ENCODE results near the gene SPNS3.

The SPNS3 gene, protein sequence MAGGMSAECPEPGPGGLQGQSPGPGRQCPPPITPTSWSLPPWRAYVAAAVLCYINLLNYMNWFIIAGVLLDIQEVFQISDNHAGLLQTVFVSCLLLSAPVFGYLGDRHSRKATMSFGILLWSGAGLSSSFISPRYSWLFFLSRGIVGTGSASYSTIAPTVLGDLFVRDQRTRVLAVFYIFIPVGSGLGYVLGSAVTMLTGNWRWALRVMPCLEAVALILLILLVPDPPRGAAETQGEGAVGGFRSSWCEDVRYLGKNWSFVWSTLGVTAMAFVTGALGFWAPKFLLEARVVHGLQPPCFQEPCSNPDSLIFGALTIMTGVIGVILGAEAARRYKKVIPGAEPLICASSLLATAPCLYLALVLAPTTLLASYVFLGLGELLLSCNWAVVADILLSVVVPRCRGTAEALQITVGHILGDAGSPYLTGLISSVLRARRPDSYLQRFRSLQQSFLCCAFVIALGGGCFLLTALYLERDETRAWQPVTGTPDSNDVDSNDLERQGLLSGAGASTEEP

DNA sequence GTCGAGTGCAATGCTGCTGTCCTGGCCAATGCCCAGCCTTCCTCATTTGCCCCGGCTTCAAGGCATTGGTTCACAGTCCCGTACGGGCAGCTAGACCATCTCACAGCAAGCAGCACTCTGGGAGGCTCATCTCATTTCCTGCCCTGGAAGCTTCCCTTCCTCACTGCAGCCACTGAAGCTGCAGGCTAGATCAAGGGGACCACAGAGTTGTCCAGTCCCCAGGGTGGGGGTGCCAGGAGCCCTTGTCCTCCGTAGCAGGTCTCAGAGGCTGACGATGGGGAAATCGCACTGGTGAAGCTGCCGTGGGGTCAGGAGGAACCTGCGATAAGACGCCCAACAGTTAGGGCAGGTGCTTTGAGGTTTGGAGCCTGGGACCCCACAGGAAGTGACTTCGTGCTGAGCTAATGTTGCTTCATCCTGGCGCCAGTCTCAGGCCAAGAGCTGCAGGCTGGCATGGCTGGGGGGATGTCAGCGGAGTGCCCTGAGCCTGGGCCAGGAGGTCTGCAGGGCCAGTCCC is at the start of gene SPNS3:
SPNS3 (plus strand) TSS at position 426 of the 517 bp plus-strand sequence; CDS start at position 454, 28 bp downstream.
- peak; percentile 24 to 44 for DNase-seq

DNA sequence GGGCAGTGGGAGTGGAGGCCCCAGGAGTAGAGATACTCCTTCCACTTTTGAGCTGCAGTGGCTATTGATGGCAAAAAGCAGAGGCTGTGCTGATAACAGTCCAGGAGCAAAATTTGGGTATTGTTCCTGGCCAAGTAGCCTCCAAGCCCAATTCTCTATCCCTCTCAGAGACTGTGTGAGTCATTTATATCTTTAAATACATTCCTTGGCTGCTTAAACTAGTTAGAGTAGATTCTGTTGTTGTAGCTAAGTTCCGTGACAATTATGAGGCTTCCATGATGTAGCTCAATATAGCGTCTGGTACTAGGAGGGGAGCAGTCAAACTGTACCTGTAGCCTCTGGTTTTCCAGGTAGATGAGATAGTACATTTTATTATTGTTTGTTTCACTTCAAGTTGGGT is 47.3 kb upstream of the SPNS3 start:
- DNase-seq, result no peak

DNA sequence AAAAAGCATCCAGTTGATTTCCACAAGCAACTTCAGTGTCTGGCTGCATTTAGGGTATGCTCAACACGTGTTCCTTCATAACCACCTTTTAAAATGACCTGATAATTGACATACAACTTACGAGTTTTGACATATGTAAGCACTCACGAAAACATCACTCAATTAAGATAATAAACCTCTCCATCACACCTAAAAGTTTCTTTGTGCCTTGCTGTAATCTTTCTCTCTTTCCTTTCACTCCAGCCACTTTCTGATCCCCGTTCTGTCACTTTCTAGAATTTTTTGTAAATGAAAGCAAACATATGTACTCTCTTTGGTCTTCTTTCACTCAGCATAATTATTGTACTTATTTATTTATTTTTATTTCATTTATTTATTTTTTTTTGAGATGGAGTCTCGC is 46.6 kb upstream of the SPNS3 start:
- no peak for DNase-seq

DNA sequence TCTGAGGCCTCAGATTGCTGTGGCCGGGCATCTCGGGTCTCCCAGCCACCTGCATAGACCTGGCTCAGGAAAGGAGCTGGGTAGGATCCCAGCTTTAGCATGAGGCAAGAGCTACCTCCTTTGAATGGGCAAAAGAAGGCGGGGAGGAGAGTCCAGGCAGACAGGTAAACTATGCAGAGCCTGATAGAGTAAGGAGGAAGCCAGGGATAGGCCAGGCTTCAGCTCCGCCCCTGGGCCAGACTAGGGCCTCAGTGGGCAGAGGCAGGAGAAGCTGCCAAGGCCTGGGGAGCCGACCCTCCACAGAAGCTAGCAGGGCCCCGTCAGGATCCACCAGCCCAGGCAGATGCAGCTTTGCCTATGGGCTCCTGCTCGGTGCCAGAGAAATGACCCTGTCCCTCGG is 44.7 kb upstream of the SPNS3 start:
- no peak for DNase-seq

- no peak for DNase-seq
Measured at GRCh38 chr17:4393806-4394205, 39.9 kb upstream of the SPNS3 start.

DNA sequence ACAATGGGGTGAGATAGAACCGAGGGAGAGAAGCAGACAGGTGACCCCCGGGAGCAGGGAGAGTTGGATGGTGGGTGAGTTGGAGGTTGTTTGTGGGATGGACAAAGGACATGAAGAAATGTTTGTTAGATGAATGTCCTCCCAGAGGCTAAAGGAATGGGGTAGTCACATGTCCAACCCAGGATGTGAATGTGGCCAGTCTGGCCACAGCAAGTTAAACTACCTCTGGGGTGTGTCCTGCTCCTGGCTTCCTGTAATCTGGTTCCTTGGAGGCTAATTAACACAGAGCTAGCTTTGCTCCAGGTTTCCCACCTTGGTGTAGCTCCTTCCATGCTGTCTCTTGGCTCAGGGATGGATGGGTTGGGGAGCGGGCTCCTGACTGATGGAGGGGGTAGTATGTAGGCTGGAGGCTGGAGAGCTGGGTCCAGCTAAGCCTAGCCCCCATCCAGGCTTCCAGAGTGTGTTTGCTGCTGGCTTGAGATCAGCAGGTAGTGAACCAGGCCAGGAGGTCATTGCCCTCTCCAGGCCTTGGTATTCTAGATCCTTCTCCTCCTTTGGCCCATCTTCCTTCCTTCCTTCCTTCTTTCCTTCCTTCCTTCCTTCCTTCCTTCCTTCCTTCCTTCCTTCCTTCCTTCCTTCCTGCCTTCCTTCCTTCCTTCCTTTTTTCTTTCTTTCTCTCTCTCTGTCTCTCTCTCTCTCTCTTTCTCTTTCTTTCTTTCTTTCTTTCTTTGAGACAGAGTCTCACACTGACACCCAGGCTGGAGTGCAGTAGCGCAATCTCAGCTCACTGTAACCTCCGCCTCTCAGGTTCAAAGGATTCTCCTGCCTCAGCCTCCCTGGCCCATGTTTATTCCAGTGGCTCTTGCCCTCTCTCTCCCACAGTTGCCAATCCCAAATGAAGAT is 39.3 kb upstream of the SPNS3 start:
- no peak for DNase-seq

DNA sequence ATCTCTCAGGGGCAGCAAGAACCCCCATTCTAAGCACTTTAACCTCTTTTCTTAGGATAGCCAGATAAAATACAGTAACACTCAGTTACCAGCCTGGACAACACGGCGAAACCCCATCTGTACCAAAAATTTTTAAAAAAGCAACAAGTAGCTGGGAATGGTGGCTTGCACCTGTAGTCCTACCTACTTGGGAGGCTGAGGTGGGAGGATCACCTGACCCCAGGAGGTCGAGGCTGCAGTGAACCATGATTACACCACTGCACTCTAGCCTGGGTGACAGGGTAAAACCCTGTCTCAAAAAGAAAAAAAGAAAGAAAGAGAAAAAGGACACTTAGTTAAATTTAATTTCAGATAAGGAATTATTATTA is 38.6 kb upstream of the SPNS3 start:
- DNase-seq, result no peak

- no peak for DNase-seq
Measured at GRCh38 chr17:4397840-4398239, 35.9 kb upstream of the SPNS3 start.

DNA sequence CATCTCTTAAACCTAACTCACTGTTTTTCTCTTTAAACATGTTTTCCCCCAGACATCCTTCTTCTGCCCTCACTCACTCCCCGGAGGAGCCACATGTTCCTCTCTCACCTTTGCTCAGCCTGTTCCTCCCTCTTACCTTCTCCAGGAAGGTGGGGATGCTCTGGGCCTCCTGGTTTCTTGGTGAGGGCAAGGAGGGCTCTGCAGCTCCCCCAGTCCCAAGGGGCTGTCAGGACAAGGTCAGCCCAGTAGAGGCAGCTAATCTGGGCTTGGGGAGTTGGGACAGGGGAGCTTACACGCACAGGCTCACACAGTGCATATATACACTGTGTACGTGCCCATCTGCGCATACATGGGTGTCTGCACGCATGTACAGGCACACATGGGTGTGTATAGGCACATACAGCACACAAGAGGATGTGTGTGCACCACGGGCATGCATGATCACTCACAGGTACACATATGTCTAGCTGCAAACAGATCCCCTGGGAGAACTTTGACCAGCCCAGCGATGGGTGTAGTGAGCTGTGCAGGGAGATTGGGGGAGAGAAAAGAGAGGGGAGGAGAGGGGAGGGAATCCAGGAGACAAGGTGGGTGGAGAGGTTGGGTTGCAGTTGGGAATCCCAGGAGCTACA is 28.6 kb upstream of the SPNS3 start:
- no peak for DNase-seq

- DNase-seq, result no peak
Measured at GRCh38 chr17:4405699-4406098, 28.0 kb upstream of the SPNS3 start.

DNA sequence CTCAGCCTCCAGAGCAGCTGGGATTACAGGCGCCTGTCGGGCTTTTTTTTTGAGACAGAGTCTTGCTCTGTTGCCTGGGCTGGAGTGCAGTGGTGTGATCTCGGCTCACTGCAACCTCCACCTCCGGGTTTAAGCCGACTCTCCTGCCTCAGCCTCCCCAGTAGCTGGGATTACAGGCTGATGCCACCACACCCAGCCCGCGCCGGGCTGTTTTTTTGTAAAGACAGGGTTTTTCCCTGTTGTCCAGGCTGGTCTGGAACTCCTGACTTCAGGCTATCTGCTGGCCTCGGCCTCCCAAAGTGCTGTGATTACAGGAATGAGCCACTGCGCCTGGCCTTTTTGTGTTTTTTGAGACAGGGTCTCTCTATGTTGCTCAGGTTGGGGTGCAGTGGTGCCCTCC is 27.4 kb upstream of the SPNS3 start:
- DNase-seq, result no peak

- no peak for DNase-seq
Measured at GRCh38 chr17:4407216-4407615, 26.5 kb upstream of the SPNS3 start.

DNA sequence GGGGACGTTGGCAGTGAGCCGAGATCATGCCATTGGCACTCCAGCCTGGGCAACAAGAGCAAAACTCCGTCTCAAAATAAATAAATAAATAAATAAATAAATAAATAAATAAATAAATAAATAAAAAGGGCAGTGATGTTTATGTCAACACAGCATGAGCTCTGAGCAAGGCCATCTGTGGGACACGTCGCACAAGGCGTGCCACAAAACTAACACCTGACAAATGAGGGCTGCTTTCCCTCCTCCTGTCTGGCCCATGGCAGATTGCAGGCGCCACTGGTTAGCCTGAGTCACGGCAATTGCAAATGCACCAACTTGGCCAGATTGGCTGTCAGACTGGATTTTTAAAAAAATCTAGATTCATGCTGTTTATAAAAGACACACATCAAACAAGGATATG is 25.9 kb upstream of the SPNS3 start:
- no peak for DNase-seq

DNA sequence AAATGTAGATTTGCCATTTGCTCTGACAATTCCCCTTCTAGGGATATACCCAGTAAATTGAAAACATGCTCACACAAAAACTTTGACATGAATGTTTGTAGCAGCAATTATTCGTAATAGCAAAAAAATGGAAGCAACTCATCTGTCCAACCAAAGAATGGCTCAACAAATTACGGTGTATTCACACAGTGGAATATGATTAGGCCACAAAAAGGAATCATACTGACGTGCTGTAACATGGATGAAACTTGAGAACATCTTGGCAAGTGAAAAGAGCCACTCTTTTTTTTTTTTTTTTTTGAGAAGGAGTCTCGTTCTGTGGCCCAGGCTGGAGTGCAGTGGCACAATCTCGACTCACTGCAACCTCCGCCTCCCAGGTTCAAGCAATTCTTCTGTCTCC is 24.1 kb upstream of the SPNS3 start:
- DNase-seq, result no peak

DNA sequence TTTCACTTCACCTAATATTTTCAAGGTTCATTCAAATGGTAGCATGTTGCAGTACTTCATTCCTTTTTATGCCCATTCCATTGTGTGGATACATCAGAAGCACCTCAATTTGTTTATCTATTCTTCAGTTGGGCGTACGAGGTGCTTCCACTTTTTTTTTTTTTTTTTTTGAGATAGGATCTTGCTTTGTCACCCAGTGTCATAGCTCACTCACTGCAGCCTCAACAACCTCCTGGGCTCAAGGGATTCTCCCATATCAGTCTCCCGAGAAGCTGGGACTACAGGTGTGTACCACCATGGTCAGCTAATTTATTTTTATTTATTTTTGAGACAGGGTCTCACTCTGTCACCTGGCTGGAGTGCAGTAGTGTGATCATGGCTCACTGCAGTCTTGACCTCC is 22.5 kb upstream of the SPNS3 start:
- no peak for DNase-seq

DNA sequence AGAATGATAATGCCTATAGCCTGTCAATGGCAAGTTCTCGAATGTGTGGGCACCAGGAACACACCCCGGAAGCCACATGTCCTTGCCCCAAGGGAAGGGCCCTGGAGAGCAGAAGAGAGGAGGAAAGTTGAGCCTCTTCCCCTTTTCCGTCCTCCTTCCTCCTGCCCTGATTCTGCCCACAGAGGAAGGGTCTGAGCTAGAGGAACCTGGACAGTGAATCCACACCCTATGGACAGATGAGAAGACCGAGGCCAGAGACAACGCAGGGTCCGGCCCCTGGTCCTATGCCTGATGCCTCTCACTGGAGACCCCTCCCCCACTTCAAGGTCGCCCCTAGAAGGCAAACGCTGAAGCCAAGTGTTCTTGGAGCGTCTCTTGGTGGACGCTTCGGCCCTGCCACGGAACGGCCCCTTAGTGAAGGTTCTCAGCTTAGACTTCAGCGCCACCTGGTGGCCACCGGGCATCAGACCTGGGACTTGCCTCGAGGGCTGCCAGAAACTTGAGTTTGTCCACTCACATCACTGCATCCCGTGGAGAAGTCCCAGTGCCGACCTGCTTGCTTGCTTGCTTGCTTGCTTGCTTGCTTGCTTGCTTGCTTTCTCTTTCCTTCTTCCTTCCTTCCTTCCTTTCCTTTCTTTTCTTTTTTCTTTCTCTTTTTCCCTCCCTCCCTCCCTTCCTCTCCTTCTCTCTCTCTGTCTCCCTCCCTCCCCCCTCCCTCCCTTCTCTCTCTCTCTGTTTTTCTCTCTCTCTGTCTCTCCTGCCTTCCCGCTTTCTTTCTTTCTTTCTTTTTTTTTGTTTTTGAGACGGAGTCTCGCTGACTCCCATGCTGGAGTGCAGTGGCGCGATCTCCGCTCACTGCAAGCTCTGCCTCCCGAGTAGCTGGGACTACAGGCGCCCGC is 20.6 kb upstream of the SPNS3 start:
- DNase-seq, result peak; percentile 81 to 86

DNA sequence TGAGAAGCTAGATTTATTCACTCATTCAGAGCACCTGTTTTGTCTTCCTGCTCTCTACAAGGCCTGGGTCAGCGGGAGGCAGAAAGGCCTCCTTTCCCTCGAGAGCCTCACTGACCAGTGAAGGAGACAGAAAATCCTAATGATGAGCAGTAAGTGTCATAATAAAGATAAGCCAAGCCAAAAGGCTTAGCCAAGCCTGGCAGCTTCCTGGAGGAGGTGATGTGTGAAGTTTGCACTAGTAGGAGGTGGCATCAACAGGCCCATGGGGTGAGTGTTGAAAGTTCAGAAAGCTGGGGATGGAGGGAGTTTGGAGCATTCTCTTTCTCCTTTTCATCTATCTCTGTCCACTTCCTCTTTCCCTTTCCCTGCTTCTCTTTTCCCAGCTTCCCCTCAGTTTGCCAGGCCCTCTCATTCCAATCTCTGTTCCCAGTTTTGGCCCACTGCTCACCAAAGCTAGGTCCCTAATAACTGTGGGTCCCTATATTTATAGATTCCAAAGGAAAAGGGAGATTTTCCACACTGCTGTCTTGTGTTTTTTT is 16.5 kb upstream of the SPNS3 start:
- no peak for DNase-seq

- peak; percentile 5 to 70 for DNase-seq
Measured at GRCh38 chr17:4420692-4421131, 13.0 kb upstream of the SPNS3 start.

GRCh38 chr17:4422864-4423263 is 10.9 kb upstream of the SPNS3 start:
- DNase-seq, result no peak

DNA sequence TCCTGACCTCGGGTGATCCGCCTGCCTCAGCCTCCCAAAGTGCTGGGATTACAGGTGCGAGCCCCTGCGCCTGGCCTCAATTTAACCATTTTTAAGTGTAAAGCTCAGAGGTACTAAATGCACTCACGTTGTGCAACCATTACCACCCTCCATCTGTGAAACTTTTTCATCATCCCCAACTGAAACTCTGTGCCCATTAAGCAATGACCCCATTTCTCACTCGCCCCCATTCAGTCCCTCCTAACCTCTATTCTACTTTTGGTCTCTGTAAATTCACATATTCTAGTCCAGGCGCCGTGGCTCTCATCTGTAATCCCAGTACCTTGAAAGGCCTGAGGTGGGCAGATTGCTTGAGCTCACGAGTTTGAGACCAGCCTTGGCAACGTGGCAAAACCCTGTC is 8.3 kb upstream of the SPNS3 start:
- DNase-seq, result no peak

DNA sequence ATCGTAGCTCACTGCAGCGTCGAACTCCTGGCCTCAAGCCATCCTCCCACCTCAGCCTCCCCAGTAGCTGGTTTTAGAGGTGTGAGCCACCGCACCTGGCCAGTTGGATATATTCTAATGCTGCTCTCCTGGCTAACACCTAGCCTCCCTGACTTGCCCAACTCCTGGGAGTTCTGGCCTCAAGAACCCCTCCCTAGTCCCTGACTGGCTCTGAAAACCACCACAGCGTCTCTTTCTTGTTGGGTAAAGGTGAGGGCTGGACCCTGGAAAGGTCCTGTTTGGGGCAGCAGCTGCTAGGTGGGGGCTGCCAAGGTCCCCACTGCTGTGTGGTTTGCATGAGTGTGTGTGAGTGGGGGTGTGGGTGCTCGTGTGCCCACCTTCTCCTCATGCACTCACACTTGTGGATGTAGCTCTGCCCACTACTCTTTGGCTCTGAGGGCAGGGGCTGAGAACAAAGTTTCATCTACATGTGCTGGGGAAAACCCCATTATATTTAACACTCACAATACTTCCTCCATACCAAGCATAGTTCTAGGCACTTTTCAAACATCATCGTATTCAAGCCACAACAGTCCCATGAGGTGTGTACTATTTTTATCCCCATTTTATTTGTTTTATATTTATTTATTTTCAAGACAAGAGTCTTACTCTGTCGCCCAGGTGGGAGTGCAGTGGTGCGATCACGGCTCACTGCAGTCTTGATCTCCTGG is 7.1 kb upstream of the SPNS3 start:
- no peak for DNase-seq
